ENCODE measurements around the gene IQGAP3. TPM values are rescaled to one million over a fixed set of nuclear protein-coding genes. Genes with fewer than 3 reads are reported as not detected.

The IQGAP3 gene
- total RNA-seq, 4 donors from 2014 or later = 0.09 to 13.2 TPM; not detected in 2

GRCh38 chr1:156482276-156482675 is 90.1 kb downstream of the IQGAP3 start:
- intact Hi-C loops (cut with DNase I; ENCODE audit: low total_unique reads) = no loop called here
- no peaks in the 10 kb centered on the region for H3K36me3 ChIP-seq
- no peaks in the 10 kb centered on the region for H3K27me3 ChIP-seq
- H3K9me3 ChIP-seq = no peaks in the 10 kb centered on the region
- DNase-seq = no peak
- no peak overlapping the region for H3K4me3 ChIP-seq
- TF ChIP-seq POLR2A (IDR thresholded peaks at IDR 0.05) (no peak), CTCF (IDR thresholded peaks at IDR 0.05) (no peak)
- peak overlapping the region in 1 of 2 donors; percentile 13 for H3K27ac ChIP-seq
- peaks cover 11 to 22% of the 10 kb centered on the region in 2 donors for H3K4me1 ChIP-seq

- Histone ChIP-seq H3K9me3 (no peaks in the 10 kb centered on the region), H3K27ac (peak overlapping the region; percentile 92 to 98), H3K36me3 (no peaks in the 10 kb centered on the region), H3K4me1 (peaks cover 19 to 23% of the 10 kb centered on the region in 2 donors), H3K27me3 (no peaks in the 10 kb centered on the region), H3K4me3 (no peak overlapping the region)
- intact Hi-C loops (cut with DNase I; ENCODE audit: low total_unique reads) = no loop called here
- TF ChIP-seq CTCF (IDR thresholded peaks at IDR 0.05) (no peak), POLR2A (IDR thresholded peaks at IDR 0.05) (no peak)
- no peak for DNase-seq
Measured at GRCh38 chr1:156481527-156481926, 90.8 kb downstream of the IQGAP3 start.

GRCh38 chr1:156480411-156481192 is 91.8 kb downstream of the IQGAP3 start:
- TF ChIP-seq CTCF (IDR thresholded peaks at IDR 0.05) (peak; percentile 54 to 67 (median 60)), POLR2A (IDR thresholded peaks at IDR 0.05) (no peak)

GRCh38 chr1:156480016-156480370 is 92.4 kb downstream of the IQGAP3 start:
- Histone ChIP-seq H3K27ac (peak overlapping the region; percentile 92 to 98), H3K4me1 (peaks cover 24 to 31% of the 10 kb centered on the region in 2 donors), H3K4me3 (no peak overlapping the region), H3K27me3 (no peaks in the 10 kb centered on the region), H3K36me3 (no peaks in the 10 kb centered on the region), H3K9me3 (no peaks in the 10 kb centered on the region)
- DNase-seq = no peak
- intact Hi-C loops (cut with DNase I; ENCODE audit: low total_unique reads) = no loop called here
- TF ChIP-seq CTCF (IDR thresholded peaks at IDR 0.05) (peak in 1 of 4 experiments; percentile 24), POLR2A (IDR thresholded peaks at IDR 0.05) (no peak)

More at GRCh38 chr1:156480411-156481192, 91.8 kb downstream of the IQGAP3 start:
- intact Hi-C loops (cut with DNase I; ENCODE audit: low total_unique reads) = no loop called here
- Histone ChIP-seq H3K27ac (peak overlapping the region; percentile 92 to 98), H3K36me3 (no peaks in the 10 kb centered on the region), H3K9me3 (no peaks in the 10 kb centered on the region), H3K4me1 (peaks cover 25 to 26% of the 10 kb centered on the region in 2 donors), H3K27me3 (no peaks in the 10 kb centered on the region), H3K4me3 (no peak overlapping the region)
- peak; percentile 55 to 67 for DNase-seq

All from uterus (tissue), 4 donors.